ENCODE results near the gene PDE8B. TPM values are rescaled to one million over a fixed set of nuclear protein-coding genes. Genes with fewer than 3 reads are reported as not detected.

PDE8B gene
- total and polyA plus RNA-seq, 9 donors = 0.73 to 26.7 (median 6.4) TPM

DNA sequence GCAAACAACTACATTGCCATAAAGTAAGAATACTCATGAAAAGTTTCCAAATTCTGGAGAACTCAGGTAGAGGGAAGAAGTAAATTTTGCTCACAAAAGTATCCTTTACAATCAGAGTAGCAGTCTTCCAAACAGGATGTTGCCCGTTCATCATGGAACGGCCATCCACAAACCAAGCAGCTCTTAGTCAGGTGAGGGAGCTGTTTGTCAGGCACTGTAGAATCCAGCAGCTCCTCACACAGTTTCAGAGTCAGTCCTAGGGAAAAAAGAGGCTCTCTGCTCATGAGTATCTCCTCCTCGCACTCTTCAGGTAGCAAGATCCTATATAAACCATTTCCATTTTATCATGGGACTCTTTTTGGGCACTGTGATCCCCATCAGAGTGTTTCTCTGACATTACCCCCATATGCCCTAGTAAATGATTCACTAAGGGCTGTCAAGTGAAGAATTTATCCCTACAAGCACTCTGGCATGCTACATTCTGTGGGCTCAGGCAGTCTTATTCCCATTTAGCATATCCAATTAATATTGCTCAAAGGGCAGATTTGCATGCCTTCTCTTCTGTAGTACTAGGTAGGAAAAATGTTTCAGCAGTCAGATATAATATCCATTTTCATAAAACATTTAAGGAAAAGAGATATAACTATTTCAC, 183.7 kb downstream of the PDE8B start:
- no peak for TF ChIP-seq POLR2A (IDR thresholded peaks at IDR 0.05)
- no peak for TF ChIP-seq EP300 (IDR thresholded peaks at IDR 0.05)
- TF ChIP-seq, protein P1, sequence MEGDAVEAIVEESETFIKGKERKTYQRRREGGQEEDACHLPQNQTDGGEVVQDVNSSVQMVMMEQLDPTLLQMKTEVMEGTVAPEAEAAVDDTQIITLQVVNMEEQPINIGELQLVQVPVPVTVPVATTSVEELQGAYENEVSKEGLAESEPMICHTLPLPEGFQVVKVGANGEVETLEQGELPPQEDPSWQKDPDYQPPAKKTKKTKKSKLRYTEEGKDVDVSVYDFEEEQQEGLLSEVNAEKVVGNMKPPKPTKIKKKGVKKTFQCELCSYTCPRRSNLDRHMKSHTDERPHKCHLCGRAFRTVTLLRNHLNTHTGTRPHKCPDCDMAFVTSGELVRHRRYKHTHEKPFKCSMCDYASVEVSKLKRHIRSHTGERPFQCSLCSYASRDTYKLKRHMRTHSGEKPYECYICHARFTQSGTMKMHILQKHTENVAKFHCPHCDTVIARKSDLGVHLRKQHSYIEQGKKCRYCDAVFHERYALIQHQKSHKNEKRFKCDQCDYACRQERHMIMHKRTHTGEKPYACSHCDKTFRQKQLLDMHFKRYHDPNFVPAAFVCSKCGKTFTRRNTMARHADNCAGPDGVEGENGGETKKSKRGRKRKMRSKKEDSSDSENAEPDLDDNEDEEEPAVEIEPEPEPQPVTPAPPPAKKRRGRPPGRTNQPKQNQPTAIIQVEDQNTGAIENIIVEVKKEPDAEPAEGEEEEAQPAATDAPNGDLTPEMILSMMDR (IDR thresholded peaks at IDR 0.05) = no peak
- Histone ChIP-seq H3K4me3 (no peak overlapping the region), H3K9me3 (no peaks in the 10 kb centered on the region), H3K27me3 (no peaks in the 10 kb centered on the region), H3K27ac (no peak overlapping the region), H3K36me3 (no peaks in the 10 kb centered on the region), H3K4me1 (ENCODE audit: insufficient read depth) (peaks cover 10% of the 10 kb centered on the region)
- WGBS, 3 donors = 85 to 91% (median 90%) methylated on average over 3 of the region's 3 CpGs
- no peak for DNase-seq
- intact Hi-C loops (cut with DNase I) = no loop called here

DNA sequence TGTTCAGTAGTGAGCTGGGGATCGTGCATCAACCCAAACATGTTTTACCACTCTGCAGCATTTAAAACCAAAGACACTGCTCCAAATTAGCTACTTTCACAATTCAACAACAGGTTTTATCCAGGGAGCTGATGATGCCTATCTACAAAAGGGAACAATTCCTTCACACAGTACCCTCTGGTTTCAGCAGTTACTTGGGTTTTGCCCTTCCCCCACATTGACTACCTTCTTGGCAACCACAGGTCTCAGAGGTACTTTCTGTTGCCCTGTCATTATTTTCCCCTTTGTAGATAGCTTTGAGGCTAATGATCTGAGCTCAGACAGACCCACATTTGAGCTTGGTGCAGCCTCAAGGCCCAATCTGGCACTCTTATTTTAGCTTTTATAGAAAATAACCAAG, 185.5 kb downstream of the PDE8B start:
- 89 to 95% (median 90%) methylated on average over 1 of the region's 1 CpG for WGBS, 3 donors
- TF ChIP-seq POLR2A (IDR thresholded peaks at IDR 0.05) = no peak
- TF ChIP-seq, protein P1 (IDR thresholded peaks at IDR 0.05) = no peak
- no peak for TF ChIP-seq EP300 (IDR thresholded peaks at IDR 0.05)

DNA sequence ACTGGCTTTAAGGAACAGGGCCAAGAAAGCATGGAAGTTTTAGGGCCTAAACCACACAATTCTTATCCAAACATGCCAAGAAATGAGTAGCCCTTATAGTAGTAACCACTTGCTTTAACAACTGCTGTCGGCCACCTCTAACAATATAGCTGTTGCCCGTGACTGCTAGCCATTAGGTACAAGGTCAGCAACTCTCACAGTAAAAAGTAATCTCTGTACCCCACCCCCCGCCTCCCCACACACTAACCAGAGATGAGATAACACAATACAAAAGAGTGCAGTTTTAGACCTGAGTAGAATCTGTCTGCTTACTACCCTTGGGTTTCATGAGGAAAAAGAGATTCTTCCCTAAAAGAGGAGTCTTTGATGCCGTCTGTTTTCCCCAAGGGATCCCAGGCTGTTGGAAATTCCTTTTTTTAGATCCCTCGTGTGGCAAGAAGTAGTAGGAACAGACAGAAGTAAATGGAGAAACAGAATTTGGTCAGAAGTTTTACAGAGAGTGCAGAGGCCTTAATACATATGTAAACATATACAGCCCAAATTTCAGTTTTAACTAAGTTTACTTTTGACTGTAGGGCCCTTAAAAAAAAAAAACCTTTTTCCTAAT, 187.3 kb downstream of the PDE8B start:
- no peaks in the 10 kb centered on the region for H3K9me3 ChIP-seq
- TF ChIP-seq, protein P1 (IDR thresholded peaks at IDR 0.05) = no peak
- TF ChIP-seq POLR2A (IDR thresholded peaks at IDR 0.05) (no peak), EP300 (IDR thresholded peaks at IDR 0.05) (no peak)
- no peaks in the 10 kb centered on the region for H3K36me3 ChIP-seq
- no peaks in the 10 kb centered on the region for H3K4me1 ChIP-seq (ENCODE audit: insufficient read depth)
- no peaks in the 10 kb centered on the region for H3K27me3 ChIP-seq
- H3K4me3 ChIP-seq = no peak overlapping the region
- 56 to 72% (median 66%) methylated on average over 5 of the region's 5 CpGs for WGBS, 3 donors
- DNase-seq = no peak
- H3K27ac ChIP-seq = no peak overlapping the region
- intact Hi-C loops (cut with DNase I) = no loop called here

More for the DNA sequence above, 185.5 kb downstream of the PDE8B start:
- intact Hi-C loops (cut with DNase I) = no loop called here
- no peaks in the 10 kb centered on the region for H3K9me3 ChIP-seq
- no peak overlapping the region for H3K4me3 ChIP-seq
- H3K4me1 ChIP-seq (ENCODE audit: insufficient read depth) = no peaks in the 10 kb centered on the region
- H3K36me3 ChIP-seq = no peaks in the 10 kb centered on the region
- H3K27ac ChIP-seq = no peak overlapping the region
- no peaks in the 10 kb centered on the region for H3K27me3 ChIP-seq
- no peak for DNase-seq

DNA sequence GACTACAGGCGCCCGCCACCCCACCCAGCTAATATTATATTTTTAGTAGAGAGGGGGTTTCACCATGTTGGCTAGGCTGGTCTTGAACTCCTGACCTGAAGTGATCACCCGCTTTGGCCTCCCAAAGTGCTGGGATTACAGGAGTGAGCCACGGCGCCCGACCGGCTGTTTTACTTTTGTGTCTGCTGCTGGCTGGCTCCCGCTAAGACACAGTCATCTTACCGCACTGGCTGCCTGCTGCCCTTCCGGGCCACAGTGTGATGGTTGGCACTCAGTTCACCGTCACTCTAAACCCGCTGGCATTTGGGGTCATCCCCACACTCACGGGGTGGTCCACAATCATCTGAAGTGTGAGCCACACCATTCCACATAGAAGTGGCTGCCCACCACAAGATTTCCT, 188.0 kb downstream of the PDE8B start:
- TF ChIP-seq EP300 (IDR thresholded peaks at IDR 0.05) = no peak
- TF ChIP-seq POLR2A (IDR thresholded peaks at IDR 0.05) = no peak
- TF ChIP-seq, protein P1 (IDR thresholded peaks at IDR 0.05) = no peak
- intact Hi-C loops (cut with DNase I) = no loop called here
- no peak for DNase-seq
- Histone ChIP-seq H3K27ac (no peak overlapping the region), H3K27me3 (no peaks in the 10 kb centered on the region), H3K36me3 (no peaks in the 10 kb centered on the region), H3K9me3 (no peaks in the 10 kb centered on the region), H3K4me1 (ENCODE audit: insufficient read depth) (no peaks in the 10 kb centered on the region), H3K4me3 (no peak overlapping the region)
- 97 to 98% (median 97%) methylated on average over 13 of the region's 13 CpGs for WGBS, 3 donors

All from ovary (tissue), 9 donors.